HepG2 (cell line): ENCODE data around the gene CSDE1. TPM values are rescaled to one million over a fixed set of nuclear protein-coding genes. Genes with fewer than 3 reads are reported as not detected.

Source experiments
- ATF4 ChIP-seq, 2 experiments: fragments of 450-650 bp in 1 of 2; sonication (generic) in 1 of 2; formaldehyde crosslinking; IDR thresholded peaks; 2 replicates each; pipeline versions ENCODE4 v1.5.0 to v1.8.0; 2020 to 2022; ENCODE audit warnings: mild to moderate bottlenecking in 1 of 2, missing genetic modification reagents in 1 of 2
- CHD4 ChIP-seq: fragments of 200-600 bp; sonication (generic); IDR thresholded peaks from 2 replicates; pipeline ENCODE4 v1.7.0; 2017; ENCODE audit warnings: mild to moderate bottlenecking, low read length, borderline replicate concordance
- FOXJ3 ChIP-seq: sonication (generic); formaldehyde crosslinking; IDR thresholded peaks from 2 replicates; pipeline ENCODE4 v1.4.0; 2020; ENCODE audit warnings: missing genetic modification reagents, mild to moderate bottlenecking, borderline replicate concordance
- GATAD2A ChIP-seq: IDR thresholded peaks from 2 replicates; pipeline ENCODE4 v1.6.1; 2016
- JDP2 ChIP-seq: sonication (generic); formaldehyde crosslinking; IDR thresholded peaks from 2 replicates; pipeline ENCODE4 v1.8.1; 2022; ENCODE audit warnings: missing genetic modification reagents, borderline replicate concordance
- NFE2L1 ChIP-seq: sonication (generic); formaldehyde crosslinking; IDR thresholded peaks from 2 replicates; pipeline ENCODE4 v1.4.0; 2020; ENCODE audit warnings: missing genetic modification reagents, mild to moderate bottlenecking, borderline replicate concordance
- PLSCR1 ChIP-seq: sonication (generic); formaldehyde crosslinking; IDR thresholded peaks from 2 replicates; pipeline ENCODE4 v1.5.0; 2020; ENCODE audit warnings: missing genetic modification reagents, mild to moderate bottlenecking, borderline replicate concordance
- ZBTB4 ChIP-seq: sonication (generic); formaldehyde crosslinking; IDR thresholded peaks from 2 replicates; pipeline ENCODE4 v1.4.0; 2020; ENCODE audit warnings: missing genetic modification reagents, mild to moderate bottlenecking, borderline replicate concordance
- ZKSCAN8 ChIP-seq: IDR thresholded peaks from 2 replicates; pipeline ENCODE4 v1.6.1; 2016; ENCODE audit warnings: borderline replicate concordance, missing genetic modification reagents, missing compliant biosample characterization
- ZNF557 ChIP-seq: sonication (generic); formaldehyde crosslinking; IDR thresholded peaks from 2 replicates; pipeline ENCODE4 v1.4.0; 2020; ENCODE audit warnings: missing genetic modification reagents
- ZSCAN30 ChIP-seq: sonication (generic); formaldehyde crosslinking; IDR thresholded peaks from 2 replicates; pipeline ENCODE4 v1.5.0; 2020; ENCODE audit warnings: mild to moderate bottlenecking, missing genetic modification reagents
- polyA plus RNA-seq, 8 experiments: library from polyadenylated mRNA; depleted of rRNA in 3 of 8; stranded (reverse) in 7 of 8; unstranded in 1 of 8; fragments of >200 nt; fragmentation: Illumina TruSeq in 4 of 8; extraction: Trizol in 4 of 8; gene quantifications; 2 replicates each; pipeline versions ENCODE4 v1.2.1 to v1.2.3, GENCODE V29; 2011 to 2016; ENCODE audit warnings: low read depth in 4 of 8, missing spikeins in 1 of 8, mixed read lengths in 1 of 8; ENCODE audit not compliant: insufficient read depth in 1 of 8
- total RNA-seq, 5 experiments: library from RNA; depleted of rRNA; stranded (reverse); fragments of >200 nt; fragmentation: Illumina TruSeq; extraction: Trizol; gene quantifications; 2 replicates each; pipeline ENCODE4 v1.2.3, GENCODE V29; 2016; ENCODE audit warnings: low read depth in 1 of 5
- TF ChIP-seq, protein P1 (sequence below): sonication (generic); formaldehyde crosslinking; IDR thresholded peaks from 2 replicates; pipeline ENCODE4 v1.5.1; 2020; ENCODE audit warnings: mild to moderate bottlenecking, missing genetic modification reagents, moderate library complexity
- TF ChIP-seq, protein P2 (sequence below): IDR thresholded peaks from 2 replicates; pipeline ENCODE4 v1.6.1; 2016

The CSDE1 gene
- total and polyA plus RNA-seq, 2 of the 13 experiments (the other 11 are each of a cell fraction or from before 2014, with no cell fraction given) = 150 to 313 TPM

GRCh38 chr1:114670083-114671010 is 87.4 kb downstream of the CSDE1 start (continued):
- TF ChIP-seq, protein P1, sequence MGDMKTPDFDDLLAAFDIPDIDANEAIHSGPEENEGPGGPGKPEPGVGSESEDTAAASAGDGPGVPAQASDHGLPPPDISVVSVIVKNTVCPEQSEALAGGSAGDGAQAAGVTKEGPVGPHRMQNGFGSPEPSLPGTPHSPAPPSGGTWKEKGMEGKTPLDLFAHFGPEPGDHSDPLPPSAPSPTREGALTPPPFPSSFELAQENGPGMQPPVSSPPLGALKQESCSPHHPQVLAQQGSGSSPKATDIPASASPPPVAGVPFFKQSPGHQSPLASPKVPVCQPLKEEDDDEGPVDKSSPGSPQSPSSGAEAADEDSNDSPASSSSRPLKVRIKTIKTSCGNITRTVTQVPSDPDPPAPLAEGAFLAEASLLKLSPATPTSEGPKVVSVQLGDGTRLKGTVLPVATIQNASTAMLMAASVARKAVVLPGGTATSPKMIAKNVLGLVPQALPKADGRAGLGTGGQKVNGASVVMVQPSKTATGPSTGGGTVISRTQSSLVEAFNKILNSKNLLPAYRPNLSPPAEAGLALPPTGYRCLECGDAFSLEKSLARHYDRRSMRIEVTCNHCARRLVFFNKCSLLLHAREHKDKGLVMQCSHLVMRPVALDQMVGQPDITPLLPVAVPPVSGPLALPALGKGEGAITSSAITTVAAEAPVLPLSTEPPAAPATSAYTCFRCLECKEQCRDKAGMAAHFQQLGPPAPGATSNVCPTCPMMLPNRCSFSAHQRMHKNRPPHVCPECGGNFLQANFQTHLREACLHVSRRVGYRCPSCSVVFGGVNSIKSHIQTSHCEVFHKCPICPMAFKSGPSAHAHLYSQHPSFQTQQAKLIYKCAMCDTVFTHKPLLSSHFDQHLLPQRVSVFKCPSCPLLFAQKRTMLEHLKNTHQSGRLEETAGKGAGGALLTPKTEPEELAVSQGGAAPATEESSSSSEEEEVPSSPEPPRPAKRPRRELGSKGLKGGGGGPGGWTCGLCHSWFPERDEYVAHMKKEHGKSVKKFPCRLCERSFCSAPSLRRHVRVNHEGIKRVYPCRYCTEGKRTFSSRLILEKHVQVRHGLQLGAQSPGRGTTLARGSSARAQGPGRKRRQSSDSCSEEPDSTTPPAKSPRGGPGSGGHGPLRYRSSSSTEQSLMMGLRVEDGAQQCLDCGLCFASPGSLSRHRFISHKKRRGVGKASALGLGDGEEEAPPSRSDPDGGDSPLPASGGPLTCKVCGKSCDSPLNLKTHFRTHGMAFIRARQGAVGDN (CRISPR knock-in tag) = peak; percentile 91
- TF ChIP-seq ZBTB4 (no peak), ATF4 (CRISPR knock-in tag; IDR thresholded peaks at IDR 0.05) (no peak), CHD4 (no peak), ZSCAN30 (CRISPR knock-in tag) (no peak), ZNF557 (CRISPR knock-in tag) (no peak), JDP2 (CRISPR knock-in tag) (no peak), NFE2L1 (no peak), FOXJ3 (no peak), PLSCR1 (CRISPR knock-in tag) (no peak), ZKSCAN8 (CRISPR knock-in tag) (no peak), GATAD2A (peak; percentile 29; the same call in 1 of the 2 replicates)
- TF ChIP-seq, protein P2, sequence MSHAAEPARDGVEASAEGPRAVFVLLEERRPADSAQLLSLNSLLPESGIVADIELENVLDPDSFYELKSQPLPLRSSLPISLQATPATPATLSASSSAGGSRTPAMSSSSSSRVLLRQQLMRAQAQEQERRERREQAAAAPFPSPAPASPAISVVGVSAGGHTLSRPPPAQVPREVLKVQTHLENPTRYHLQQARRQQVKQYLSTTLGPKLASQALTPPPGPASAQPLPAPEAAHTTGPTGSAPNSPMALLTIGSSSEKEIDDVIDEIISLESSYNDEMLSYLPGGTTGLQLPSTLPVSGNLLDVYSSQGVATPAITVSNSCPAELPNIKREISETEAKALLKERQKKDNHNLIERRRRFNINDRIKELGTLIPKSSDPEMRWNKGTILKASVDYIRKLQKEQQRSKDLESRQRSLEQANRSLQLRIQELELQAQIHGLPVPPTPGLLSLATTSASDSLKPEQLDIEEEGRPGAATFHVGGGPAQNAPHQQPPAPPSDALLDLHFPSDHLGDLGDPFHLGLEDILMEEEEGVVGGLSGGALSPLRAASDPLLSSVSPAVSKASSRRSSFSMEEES = no peak
